Tibial artery (tissue), 4 donors: ENCODE data around the gene CDH26.

ENCODE experiments used
- DNase-seq, 2 donors: peaks; one replicate each; pipeline ENCODE4 v3.0.0-alpha.2; 2019
- H3K27ac ChIP-seq, 2 donors: fragments of 200-600 bp; sonication (generic) in 1 of 2; 1 replicate in 1 of 2; 2 replicates in 1 of 2; pipeline ENCODE4 v1.5.1; 2018 to 2019; ENCODE audit warnings: mild to moderate bottlenecking in 1 of 2
- H3K27me3 ChIP-seq, 2 donors: fragments of 200-600 bp; sonication (generic) in 1 of 2; one replicate each; pipeline versions ENCODE4 v1.5.1 to v1.6.0; 2016 to 2019
- H3K36me3 ChIP-seq, 3 donors: fragments of 200-600 bp; sonication (generic) in 2 of 3; one replicate each; pipeline ENCODE4 v1.5.1; 2016 to 2019; ENCODE audit warnings: mild to moderate bottlenecking in 2 of 3
- H3K4me1 ChIP-seq, 4 donors: fragments of 200-600 bp; sonication (generic) in 2 of 4; 1 replicate in 3 of 4; 2 replicates in 1 of 4; pipeline ENCODE4 v1.5.1; 2016 to 2019
- H3K4me3 ChIP-seq, 2 donors: fragments of 200-600 bp; sonication (generic) in 1 of 2; 1 replicate in 1 of 2; 2 replicates in 1 of 2; pipeline ENCODE4 v1.5.1; 2018 to 2019; ENCODE audit warnings: mild to moderate bottlenecking in 2 of 2
- H3K9me3 ChIP-seq, 3 donors: fragments of 200-600 bp; sonication (generic) in 1 of 3; one replicate each; pipeline ENCODE4 v1.5.1; 2016 to 2019
- intact Hi-C: fragments of 100-400 bp; cut with DNase I; formaldehyde crosslinking; loops from one replicate; pipeline ENCODE4 v1.15.0; 2023; ENCODE audit warnings: low total_unique reads
- TF ChIP-seq, protein P1 (sequence below), 2 experiments: fragments of 200-600 bp in 1 of 2; fragments of 450-650 bp in 1 of 2; IDR thresholded peaks; one replicate each; pipeline ENCODE4 v1.5.1; 2017 to 2019; ENCODE audit warnings: antibody characterized with exemption in 2 of 2, mild to moderate bottlenecking in 1 of 2, moderate library complexity in 1 of 2

Gene CDH26

DNA sequence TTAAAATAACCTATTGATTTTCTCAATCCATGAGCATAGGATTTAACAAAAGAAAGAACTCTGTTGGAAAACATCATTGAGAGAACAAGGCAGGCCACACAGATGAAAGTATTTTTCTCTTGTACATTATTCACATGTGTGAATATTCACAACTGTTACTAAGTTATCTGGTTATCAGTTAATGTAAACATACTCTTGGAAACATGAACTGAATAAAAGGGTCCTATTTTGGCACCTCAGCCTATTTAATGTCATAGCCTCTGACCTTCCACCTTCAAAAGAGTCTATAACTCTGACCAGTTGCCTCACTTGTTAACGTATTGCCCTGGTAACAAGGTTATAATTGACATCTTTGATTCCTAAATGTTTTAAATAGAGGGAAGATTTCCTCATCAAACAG, 32.9 kb upstream of the CDH26 start:
- no peaks in the 10 kb centered on the region for H3K4me1 ChIP-seq
- H3K27me3 ChIP-seq = no peaks in the 10 kb centered on the region
- no peak for DNase-seq
- intact Hi-C loops = no loop called here
- no peak overlapping the region for H3K27ac ChIP-seq
- no peaks in the 10 kb centered on the region for H3K36me3 ChIP-seq
- TF ChIP-seq, protein P1, sequence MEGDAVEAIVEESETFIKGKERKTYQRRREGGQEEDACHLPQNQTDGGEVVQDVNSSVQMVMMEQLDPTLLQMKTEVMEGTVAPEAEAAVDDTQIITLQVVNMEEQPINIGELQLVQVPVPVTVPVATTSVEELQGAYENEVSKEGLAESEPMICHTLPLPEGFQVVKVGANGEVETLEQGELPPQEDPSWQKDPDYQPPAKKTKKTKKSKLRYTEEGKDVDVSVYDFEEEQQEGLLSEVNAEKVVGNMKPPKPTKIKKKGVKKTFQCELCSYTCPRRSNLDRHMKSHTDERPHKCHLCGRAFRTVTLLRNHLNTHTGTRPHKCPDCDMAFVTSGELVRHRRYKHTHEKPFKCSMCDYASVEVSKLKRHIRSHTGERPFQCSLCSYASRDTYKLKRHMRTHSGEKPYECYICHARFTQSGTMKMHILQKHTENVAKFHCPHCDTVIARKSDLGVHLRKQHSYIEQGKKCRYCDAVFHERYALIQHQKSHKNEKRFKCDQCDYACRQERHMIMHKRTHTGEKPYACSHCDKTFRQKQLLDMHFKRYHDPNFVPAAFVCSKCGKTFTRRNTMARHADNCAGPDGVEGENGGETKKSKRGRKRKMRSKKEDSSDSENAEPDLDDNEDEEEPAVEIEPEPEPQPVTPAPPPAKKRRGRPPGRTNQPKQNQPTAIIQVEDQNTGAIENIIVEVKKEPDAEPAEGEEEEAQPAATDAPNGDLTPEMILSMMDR (IDR thresholded peaks at IDR 0.05) = no peak
- H3K9me3 ChIP-seq = no peaks in the 10 kb centered on the region
- no peak overlapping the region for H3K4me3 ChIP-seq

- Histone ChIP-seq H3K36me3 (no peaks in the 10 kb centered on the region), H3K4me1 (no peaks in the 10 kb centered on the region), H3K4me3 (no peak overlapping the region), H3K27me3 (no peaks in the 10 kb centered on the region), H3K27ac (no peak overlapping the region), H3K9me3 (no peaks in the 10 kb centered on the region)
- TF ChIP-seq, protein P1 (IDR thresholded peaks at IDR 0.05) = no peak
- intact Hi-C loops = no loop called here
- DNase-seq = no peak
Observed at GRCh38 chr20:59925899-59926298, 32.3 kb upstream of the CDH26 start.

DNA sequence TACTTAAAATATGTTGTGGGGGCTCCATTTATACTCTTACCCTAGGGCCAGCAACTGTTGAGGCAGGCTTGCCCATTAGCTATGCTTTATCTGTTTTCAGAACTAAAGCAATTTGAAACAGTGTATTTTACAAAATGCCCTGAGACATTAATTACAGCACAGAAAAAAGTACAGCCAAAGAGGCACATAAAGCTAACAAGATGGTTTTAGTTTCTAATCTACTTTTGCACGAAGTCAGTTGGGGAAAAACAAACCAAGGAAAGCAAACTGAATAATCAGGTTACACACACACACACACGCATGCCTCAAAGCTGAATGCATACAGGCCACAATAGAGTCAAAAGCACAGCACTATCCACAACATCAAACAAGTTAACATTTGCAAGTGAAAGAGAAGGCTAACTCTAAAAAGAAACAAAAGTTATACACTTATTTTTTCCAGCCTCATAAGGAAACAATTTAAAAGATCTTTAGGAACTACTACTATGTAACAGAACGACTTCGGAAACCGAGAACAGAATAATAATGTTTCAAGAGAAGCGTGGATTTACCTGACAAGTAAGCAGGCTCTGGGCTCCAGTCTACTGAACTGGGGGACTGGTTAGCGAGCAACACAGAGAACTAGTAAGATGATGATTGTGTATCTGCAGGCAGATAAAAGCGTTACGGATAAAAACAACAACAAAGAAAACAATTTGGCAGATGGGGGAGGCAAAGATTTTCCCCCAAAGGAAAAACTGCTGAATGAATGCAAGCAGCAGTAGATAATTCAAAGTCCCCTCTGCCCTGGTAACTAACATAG, 26.5 kb upstream of the CDH26 start:
- Histone ChIP-seq H3K9me3 (no peaks in the 10 kb centered on the region), H3K27me3 (no peaks in the 10 kb centered on the region), H3K4me1 (peaks cover 0 to 10% (median 8%) of the 10 kb centered on the region in 4 donors), H3K27ac (no peak overlapping the region), H3K36me3 (no peaks in the 10 kb centered on the region), H3K4me3 (no peak overlapping the region)
- TF ChIP-seq, protein P1 (IDR thresholded peaks at IDR 0.05) = no peak
- intact Hi-C loops = no loop called here
- DNase-seq = no peak

- Histone ChIP-seq H3K36me3 (no peaks in the 10 kb centered on the region), H3K9me3 (no peaks in the 10 kb centered on the region), H3K27me3 (no peaks in the 10 kb centered on the region), H3K4me3 (peak overlapping the region; percentile 76 to 78), H3K27ac (no peak overlapping the region), H3K4me1 (peaks cover 0 to 19% (median 18%) of the 10 kb centered on the region in 4 donors)
- DNase-seq = peak in 1 of 2 donors; percentile 56
- TF ChIP-seq, protein P1 (IDR thresholded peaks at IDR 0.05) = no peak
- intact Hi-C loops = no loop called here
Observed at GRCh38 chr20:59932616-59933295, 25.5 kb upstream of the CDH26 start.

DNA sequence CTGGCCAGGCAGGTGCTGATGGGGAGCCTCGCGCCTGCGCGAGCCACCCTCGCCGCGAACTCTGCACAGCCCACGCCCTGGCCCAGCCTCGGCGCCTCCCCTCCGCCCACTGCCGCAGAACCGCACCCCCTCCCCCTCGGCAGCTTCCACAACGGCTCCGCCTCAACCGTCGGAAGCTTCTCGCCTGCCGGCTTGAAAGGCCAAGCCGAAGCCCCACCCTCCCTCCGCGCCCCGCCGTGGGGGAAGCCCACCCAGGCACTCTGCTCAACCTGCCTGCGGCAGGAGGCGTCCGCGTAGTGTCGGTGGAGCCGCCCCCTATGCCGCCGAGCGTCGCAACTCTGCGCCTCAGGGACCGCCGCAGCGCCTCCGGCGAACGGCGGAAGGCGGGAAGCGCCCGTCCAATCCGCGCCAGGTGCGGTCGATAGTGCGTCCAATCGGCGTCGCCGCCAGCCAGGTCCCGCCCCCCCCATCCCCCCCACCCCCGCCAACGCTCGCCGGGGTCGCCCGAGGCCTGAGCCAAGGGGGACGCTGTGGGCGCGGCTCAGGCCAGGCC, 24.9 kb upstream of the CDH26 start, which contains the start of gene SYCP2:
Gene SYCP2, minus strand, starts transcription at position 342 of the 553 bp plus-strand sequence. CDS start 11,224 bp downstream, outside the sequence.
- intact Hi-C loops = no loop called here
- Histone ChIP-seq H3K4me1 (peaks cover 3 to 25% (median 24%) of the 10 kb centered on the region in 4 donors), H3K36me3 (no peaks in the 10 kb centered on the region), H3K9me3 (no peaks in the 10 kb centered on the region), H3K27me3 (no peaks in the 10 kb centered on the region), H3K27ac (peak within 1 kb of the TSS; percentile 66 to 85), H3K4me3 (peak within 1 kb of the TSS; percentile 76 to 78)
- TF ChIP-seq, protein P1 (IDR thresholded peaks at IDR 0.05) = no peak
- peak in 1 of 2 donors; percentile 67 for DNase-seq
